Fibroblast of pulmonary artery (primary cell): Measurements from ENCODE around the gene LRP2.
"Not testable (repeated sequence)": the region's sequence is repeated elsewhere in the genome, so short reads cannot be mapped to it uniquely, and the experiment has no call there.

Experiments used
- DNase-seq: peaks from one replicate; pipeline ENCODE4 v3.0.0-alpha.2; 2010; ENCODE audit warnings: low read depth
- H3K4me3 ChIP-seq: replicated peaks from 2 replicates; pipeline ENCODE4 v1.5.1; 2011; ENCODE audit warnings: low read depth, mild to moderate bottlenecking, control low read depth, low read length, moderate library complexity
- CTCF ChIP-seq: IDR thresholded peaks from 2 replicates; pipeline ENCODE4 v1.5.1; 2011; ENCODE audit warnings: mild to moderate bottlenecking, control low read depth, low read length, inconsistent platforms; ENCODE audit errors: missing control alignments

Gene LRP2

GRCh38 chr2:169286624-169287231, 75.6 kb downstream of the LRP2 start:
- H3K4me3 ChIP-seq: no peak overlapping the region
- no peak for TF ChIP-seq CTCF

GRCh38 chr2:169285531-169286235, 76.7 kb downstream of the LRP2 start:
- no peak for DNase-seq
- no peak for TF ChIP-seq CTCF
- no peak overlapping the region for H3K4me3 ChIP-seq

More at GRCh38 chr2:169286624-169287231, 75.6 kb downstream of the LRP2 start:
- DNase-seq: no peak

DNA sequence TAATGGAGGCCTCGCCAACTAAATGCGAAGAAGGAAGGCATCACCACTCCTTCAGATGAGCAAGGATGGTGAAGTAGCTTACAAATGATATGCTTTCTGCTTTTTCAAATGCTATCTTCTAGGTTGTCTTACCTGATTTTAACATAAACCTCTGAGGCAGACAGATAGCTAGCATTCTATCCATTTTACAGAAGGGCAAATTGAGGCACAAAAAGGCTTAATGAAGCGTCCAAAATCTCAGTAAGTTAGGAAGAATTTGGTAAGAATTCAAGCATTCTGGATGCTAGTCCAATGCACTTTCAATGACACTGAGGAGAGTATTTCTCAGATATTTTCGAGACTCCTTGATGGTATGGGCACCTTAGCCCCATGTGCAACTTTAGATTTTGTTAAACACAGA, 81.8 kb downstream of the LRP2 start:
- no peak for DNase-seq
- no peak overlapping the region for H3K4me3 ChIP-seq
- no peak for TF ChIP-seq CTCF

- peak; percentile 6 for DNase-seq
- H3K4me3 ChIP-seq: no peak overlapping the region
- peak; percentile 21 for TF ChIP-seq CTCF
These were observed 86.5 kb downstream of the LRP2 start for GRCh38 chr2:169275696-169276444.

DNA sequence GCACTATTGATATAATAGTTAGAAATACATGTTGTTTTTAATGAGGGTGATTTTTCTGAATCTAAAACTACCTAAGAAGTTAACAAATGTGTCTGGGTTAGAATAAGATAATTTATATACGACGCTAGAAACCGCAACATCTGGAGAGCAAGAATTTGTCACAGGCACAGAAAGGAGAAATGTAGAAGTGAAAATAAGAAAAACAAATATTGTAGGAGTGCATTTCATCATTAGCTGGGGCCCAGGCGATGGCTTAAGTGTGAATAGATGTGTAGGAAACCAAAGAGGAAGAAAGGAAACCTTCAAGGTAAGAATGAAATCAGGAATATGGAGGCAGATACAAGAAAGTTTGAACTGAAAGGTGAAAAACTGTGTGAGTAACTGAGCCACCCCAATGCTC, 90.3 kb downstream of the LRP2 start:
- TF ChIP-seq CTCF: no peak
- DNase-seq: no peak
- H3K4me3 ChIP-seq: no peak overlapping the region

- DNase-seq, H3K4me3 ChIP-seq: not testable (repeated sequence)
These were observed 91.8 kb downstream of the LRP2 start for GRCh38 chr2:169270574-169270973.

DNA sequence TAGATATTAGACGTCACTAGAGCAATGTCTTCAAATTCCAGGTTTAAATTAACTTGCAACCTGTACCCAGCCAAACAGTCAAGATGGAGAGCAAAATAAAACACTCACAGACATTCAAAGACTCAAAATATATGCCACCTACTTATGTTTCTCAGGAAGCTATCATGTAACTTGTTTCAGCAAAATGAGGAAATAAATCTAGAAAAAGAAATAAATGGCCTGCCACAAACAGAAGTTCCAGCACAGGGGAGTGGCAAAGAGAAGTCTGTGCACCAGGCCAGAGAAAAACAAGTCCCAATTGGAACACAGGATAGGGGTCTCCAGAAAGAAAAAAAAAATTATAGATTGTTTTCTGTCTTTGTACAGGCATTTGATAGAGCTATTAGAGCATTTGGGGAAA, 96.7 kb downstream of the LRP2 start:
- no peak for TF ChIP-seq CTCF
- DNase-seq: no peak
- no peak overlapping the region for H3K4me3 ChIP-seq
